GM23248 (cell line): ENCODE data around the gene DFFB.

ENCODE experiments used
- EZH2 ChIP-seq: fragments of 200-600 bp; sonication (generic); IDR thresholded peaks from 2 replicates; pipeline ENCODE4 v1.6.1; 2018; ENCODE audit warnings: antibody characterized with exemption, mild to moderate bottlenecking; ENCODE audit not compliant: insufficient read depth, poor library complexity, severe bottlenecking
- EZH2phosphoT487 ChIP-seq: fragments of 200-600 bp; sonication (generic); IDR thresholded peaks from 2 replicates; pipeline ENCODE4 v1.6.1; 2018; ENCODE audit warnings: antibody characterized with exemption, moderate library complexity, mild to moderate bottlenecking, low read depth; ENCODE audit not compliant: insufficient read depth

DNA sequence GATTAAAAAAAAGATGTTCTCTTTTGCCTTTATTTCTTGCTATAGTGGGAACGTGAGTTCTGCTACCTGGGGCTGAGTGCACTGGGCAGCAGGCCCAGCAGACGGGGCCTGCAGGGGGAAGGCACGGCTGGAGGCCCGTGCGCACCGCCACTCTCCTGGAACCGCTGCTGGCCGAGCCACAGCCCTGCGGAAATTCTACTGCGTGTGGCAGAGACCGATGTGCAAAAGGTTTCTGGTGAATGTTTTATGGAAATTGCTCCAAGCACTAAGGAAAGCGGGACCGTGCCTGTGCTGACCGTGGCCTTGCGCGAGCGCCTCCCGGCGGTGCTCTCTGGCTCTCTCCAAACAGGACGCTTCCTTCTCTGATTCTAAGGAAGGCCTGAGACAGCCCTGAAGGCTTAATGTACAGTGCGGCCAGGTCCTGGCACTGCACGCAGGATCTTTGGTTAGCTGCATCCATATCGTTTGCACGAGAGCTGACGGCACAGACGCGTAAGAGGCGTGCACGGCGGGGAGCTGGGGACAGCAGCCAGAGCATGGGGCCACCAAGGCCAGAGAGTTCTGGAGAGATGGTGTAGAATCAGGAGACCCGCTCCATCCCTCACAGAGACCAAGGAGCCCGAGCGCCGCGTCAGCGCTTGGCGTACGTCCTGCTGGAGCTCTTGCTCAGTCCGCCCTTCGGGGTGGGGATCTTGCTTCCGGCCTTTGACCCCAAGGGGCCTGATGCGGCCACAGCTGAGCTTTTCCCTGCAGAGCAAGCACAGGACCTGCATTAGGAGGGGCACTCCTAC lies 42.3 kb upstream of the DFFB start:
- TF ChIP-seq EZH2phosphoT487 (no peak), EZH2 (no peak)
